Choroid plexus epithelial cell (primary cell): ENCODE results near the gene FBLN1.

Experiments
- DNase-seq: peaks from one replicate; pipeline ENCODE4 v3.0.0-alpha.2; 2010; ENCODE audit warnings: low read depth
- H3K4me3 ChIP-seq: 2 replicates; pipeline ENCODE4 v1.5.1; 2011; ENCODE audit warnings: low read depth, mild to moderate bottlenecking, control low read depth, low read length, moderate library complexity
- CTCF ChIP-seq: conservative IDR thresholded peaks from 2 replicates; pipeline ENCODE4 v1.5.1; 2011; ENCODE audit warnings: low read depth, mild to moderate bottlenecking, control low read depth, inconsistent platforms, low read length, moderate library complexity

The FBLN1 gene

GRCh38 chr22:45502215-45503049, at the start of gene FBLN1:
TSS of gene FBLN1 (plus strand) at chr22:45502883. CDS start at chr22:45502986, 103 bp downstream.
- peak within 1 kb of the TSS; percentile 67 for H3K4me3 ChIP-seq
- no peak for DNase-seq
- no peak for TF ChIP-seq CTCF

GRCh38 chr22:45453764-45454163, 48.9 kb upstream of the FBLN1 start:
- DNase-seq = no peak
- TF ChIP-seq CTCF = no peak

DNA sequence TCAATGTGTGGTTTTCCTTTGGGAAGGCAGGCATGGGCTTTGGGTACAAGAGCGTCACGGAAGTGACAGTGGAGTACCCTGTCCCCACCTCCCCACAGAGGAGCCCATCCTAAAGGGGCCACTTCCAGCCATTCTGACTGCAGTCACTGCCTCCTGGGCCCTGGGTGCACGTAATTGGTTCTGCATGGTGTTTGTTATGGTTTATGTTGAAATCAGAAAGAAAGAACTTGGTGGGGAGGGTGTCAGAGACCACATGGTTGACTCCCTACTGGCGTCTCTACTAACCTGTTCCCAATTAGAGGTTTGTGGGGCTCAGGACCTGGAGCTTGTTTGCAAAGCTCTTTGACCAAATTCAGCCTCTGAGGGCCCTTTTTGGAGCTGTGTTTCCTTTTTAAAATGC, 48.4 kb upstream of the FBLN1 start:
- no peak for TF ChIP-seq CTCF
- DNase-seq = peak; percentile 26
- no peak overlapping the region for H3K4me3 ChIP-seq

More at GRCh38 chr22:45453764-45454163, 48.9 kb upstream of the FBLN1 start:
- no peak overlapping the region for H3K4me3 ChIP-seq

DNA sequence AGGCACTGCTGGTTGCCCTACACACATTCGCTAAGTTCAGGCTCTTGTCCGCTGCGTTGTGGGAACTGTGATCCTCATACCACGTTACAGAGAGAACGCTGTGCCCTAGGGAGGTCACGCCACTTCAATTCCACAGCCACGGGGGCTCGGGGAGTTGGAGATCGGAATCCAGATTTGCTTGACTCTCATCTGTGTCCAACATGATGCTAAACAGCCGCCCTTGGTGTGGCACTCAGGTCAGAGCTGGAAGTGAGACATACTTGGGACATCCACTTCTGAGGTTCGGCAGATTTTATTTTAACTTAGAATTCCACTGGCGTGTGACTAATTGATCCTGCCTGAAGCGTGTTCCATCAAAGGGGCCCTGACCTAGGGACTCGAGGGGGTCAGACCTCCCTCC, 47.5 kb upstream of the FBLN1 start:
- no peak for TF ChIP-seq CTCF
- DNase-seq = no peak
- H3K4me3 ChIP-seq = no peak overlapping the region

DNA sequence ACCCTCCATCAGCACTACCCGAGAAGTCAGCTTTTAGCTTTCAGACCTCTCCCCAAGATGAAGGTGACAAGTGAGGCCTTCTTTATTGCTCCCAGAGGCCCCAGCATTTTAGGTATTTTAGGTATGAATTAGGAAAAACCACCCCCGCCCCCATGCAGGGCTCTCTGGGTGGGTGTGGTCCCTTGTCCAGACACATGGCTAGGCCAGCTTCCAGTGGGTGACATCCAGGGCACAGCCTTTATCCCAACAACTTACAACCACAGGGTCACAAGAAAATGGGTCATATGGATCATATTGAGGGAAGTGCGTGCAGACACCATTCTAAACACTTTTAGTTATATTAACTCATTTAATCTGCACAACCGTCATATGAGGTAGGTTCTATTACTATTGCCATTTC, 47.1 kb upstream of the FBLN1 start:
- no peak overlapping the region for H3K4me3 ChIP-seq
- no peak for TF ChIP-seq CTCF
- no peak for DNase-seq

- H3K4me3 ChIP-seq = no peak overlapping the region
- no peak for DNase-seq
- TF ChIP-seq CTCF = no peak
These were observed 45.9 kb upstream of the FBLN1 start for GRCh38 chr22:45456811-45457210.

DNA sequence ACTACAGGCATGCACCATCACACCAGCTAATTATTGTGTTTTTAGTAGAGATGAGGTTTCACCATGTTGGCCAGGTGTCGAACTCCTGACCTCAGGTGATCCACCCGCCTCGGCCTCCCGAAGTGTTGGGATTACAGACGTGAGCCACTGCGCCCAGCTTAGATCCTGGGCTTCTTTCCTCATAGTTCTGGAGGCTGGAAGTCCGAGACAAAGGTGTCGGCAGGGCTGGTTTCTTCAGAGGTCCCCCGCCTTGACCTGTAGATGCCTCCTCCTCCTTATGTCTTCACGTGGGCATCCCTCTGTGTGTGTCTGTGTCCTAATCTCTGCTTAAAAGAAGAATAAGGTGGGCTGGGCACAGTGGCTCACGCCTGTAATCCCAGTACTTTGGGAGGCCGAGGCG, 44.2 kb upstream of the FBLN1 start:
- no peak for TF ChIP-seq CTCF
- DNase-seq = no peak
- H3K4me3 ChIP-seq = no peak overlapping the region
